Measurements from ENCODE around the gene LBX2.
"Not testable (repeated sequence)": the region's sequence is repeated elsewhere in the genome, so short reads cannot be mapped to it uniquely, and the experiment has no call there.

Gene LBX2

GRCh38 chr2:74503506-74504475 is 4.4 kb upstream of the LBX2 start:
- DNase-seq, result peak; percentile 49

- peak; percentile 80 for DNase-seq
Observed at GRCh38 chr2:74502720-74503505, 3.5 kb upstream of the LBX2 start.

GRCh38 chr2:74502147-74502719 is 2.8 kb upstream of the LBX2 start:
- DNase-seq, result no peak

DNA sequence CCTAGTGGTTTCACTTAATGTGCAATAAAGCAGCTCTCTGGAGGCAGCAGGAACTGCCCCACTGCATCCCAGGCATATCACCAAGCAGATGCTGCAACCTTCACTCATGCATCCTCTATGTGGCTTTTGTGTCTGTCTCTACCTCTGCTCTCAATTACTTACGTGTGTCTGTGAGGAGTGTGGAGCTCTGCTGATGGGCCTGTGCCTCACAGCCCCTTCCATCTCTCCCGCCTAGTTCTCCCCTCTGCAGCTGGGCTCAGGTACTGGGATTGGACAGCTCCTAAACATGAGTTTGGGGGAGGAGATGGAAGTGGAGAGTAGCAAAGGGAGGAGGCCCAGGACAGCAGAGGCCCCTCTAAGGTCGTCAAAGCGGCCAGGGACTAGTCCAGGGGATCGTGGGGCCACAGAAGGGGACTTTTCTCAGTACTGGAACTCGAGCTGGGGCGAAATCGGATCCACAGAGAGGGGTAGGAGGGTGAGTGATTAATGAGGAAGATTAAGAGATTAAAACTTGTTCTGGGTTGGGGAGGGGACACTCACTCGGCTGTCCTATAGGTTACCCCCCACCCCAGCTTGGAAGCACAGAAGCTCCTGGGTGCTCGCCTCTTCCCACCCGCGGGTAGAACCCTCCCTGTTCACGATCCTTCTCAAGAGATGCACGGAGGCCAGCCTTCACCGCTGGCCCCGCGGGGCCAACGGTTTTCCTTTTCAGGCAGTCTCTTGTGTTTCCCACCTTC is 2.1 kb upstream of the LBX2 start:
- peak; percentile 48 for DNase-seq

DNA sequence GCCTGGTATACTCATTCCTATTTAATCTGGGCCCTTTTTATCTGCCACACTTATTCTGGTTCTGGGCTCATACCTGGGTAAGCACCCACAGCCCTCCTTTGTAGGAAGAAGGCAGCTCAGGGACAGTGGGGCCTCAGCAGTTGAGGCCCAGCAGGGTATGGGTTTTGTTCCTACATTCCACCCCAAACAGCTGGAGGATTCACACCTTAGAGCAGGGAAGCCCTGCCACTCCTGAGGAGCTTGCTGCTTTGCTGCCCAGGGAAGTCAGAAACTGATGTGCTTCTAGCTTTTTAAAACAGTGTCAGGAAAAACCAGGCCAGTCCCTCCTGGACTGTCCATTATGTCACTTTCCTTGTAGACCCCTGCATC is 1.2 kb upstream of the LBX2 start:
- no peak for DNase-seq

- no peak for DNase-seq
Observed at GRCh38 chr2:74499940-74500577, 656 bp upstream of the LBX2 start.

DNA sequence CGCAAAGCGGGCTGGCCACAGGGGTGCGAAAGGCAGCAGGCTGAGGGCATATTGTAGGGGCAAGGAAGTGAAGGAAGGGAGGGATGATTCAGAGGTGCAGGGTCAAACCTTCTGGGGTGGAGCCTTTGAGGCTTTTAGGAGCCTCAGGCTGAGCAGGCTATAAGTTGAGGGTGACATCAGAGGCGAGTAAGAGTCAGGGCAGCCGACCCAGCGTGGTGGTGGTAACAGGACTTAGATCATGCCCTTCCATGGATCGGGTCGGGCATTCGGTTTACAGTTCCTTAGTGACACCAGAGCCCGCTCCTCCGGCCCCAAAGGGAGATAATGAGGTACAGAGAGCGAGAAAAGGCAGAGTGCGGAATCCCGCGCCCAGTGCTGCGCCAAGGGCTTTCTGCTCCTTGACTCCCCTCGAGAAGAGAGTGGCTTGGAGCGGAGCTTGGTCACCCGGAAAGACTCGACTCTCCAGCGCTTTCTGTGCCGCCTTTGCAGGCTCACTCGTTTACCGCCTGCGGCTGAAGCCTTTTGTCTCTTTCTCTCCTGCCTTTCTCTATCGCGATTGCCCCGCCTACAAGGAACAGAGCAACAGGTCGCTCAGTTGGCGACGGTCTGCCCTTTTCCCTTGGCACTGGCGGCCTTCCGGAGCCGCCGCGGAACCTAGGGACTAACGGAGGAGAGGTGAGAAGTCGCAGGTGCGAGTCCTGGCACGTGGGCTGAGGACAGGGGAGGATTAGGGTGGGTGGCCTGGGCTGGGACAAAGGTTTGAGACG is 720 bp downstream of the LBX2 start:
- DNase-seq, result peak; percentile 58

DNA sequence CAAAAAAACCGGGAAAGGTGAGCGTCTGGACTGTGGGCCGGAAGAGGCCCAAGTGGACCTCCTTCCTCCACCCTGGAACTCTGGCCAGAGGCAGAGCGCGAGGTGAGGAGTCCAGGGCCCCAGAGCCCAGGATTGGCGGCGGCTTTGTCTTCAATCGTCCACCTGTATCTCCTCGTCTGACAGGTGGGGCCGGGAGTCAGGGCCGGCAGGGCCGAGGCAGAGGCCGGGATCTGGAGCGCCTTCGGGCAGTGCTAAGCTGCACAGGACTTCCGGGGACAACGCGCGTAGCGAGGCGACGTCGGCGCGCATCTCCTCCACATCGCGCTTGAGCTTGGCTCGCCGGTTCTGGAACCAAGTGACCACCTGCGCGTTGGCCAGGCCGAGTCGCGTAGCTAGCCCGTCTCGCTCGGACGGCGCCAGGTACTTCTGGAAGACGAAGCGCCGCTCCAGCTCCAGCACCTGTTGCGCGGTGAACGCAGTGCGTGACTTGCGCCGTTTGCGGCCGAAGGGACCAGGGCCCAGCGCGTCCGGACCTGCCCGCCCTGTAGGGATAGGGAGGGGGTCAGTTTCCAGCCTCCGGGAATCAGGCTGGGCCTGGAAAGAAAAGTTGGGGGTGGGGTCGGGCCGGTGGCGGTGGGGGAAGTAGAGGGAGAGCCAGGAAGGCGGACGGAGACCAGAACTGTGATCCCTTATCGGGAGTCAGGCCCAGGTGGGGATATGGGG is 1.5 kb downstream of the LBX2 start:
- peak; percentile 53 for DNase-seq

DNA sequence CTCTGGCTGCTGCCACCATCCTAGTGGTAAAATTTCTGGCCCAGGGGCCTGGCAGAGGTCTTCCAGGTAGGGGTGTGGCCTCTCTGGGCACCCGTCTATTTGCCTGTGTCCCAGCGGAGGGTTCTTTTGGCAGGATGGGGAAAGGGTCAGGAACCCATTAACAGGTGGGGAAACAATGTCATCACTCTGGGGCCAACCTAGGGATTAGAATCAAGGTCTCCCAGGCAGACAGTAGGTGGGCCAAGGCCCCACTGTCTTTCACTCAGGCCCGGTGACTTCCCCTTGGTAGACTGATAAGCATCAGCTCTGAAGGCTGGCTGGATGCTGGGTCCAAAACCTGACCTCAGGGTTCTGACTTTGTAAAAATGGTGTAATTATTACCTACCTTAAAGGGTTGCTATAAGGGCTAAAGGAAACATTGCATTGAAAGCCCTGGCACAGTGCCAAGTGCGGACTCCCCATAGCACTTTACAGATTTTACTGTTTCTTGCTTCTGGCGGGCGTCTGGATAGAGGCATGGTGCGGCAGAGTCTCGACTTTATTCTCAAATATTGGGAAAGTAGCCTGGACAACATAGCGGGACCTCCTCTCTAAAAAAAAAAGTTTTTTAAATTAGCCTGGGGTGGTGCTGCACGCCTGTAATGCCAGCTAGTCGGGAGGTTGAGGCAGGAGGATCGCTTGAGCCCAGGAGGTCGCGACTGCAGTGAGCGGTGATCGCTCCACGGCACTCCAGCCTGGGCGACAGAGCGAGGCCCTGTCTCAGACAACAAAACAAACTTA is 2.2 kb downstream of the LBX2 start:
- DNase-seq, result peak; percentile 56

- no peak for DNase-seq
Observed at GRCh38 chr2:74495440-74495839, 4.0 kb downstream of the LBX2 start.

- DNase-seq, result no peak
Observed at GRCh38 chr2:74493546-74493945, 5.9 kb downstream of the LBX2 start.

GRCh38 chr2:74491648-74492544 is 7.5 kb downstream of the LBX2 start:
- DNase-seq, result no peak

- DNase-seq, result no peak
Observed at GRCh38 chr2:74489906-74490305, 9.5 kb downstream of the LBX2 start.

GRCh38 chr2:74488643-74489481 is 10.5 kb downstream of the LBX2 start:
- no peak for DNase-seq

DNA sequence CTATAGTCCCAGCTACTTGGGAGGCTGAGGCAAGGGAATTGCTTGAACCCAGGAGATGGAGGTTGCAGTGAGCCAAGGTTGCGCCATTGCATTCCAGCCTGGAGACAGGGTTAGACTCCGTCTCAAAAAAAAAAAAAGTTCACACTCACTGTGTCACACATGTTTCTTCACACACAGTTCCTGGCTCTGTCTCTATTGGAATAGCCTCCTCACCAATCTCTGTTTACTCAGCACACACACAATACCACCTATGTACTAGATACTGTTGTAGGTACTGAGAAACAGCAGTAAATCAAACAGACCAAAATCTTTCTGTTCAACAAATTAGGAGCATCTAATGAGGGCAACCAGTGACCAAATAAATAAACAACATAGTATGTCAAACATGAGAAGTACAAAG is 13.3 kb downstream of the LBX2 start:
- DNase-seq, result no peak

GRCh38 chr2:74483675-74484164 is 15.7 kb downstream of the LBX2 start:
- not testable (repeated sequence) for DNase-seq

- peak; percentile 96 for DNase-seq
Observed at GRCh38 chr2:74482801-74483674, 16.4 kb downstream of the LBX2 start, which contains the start of the genes CCDC142 and TTC31. CCDC142 (minus strand) TSS chr2:74482998; CDS start chr2:74482837, 161 bp downstream. TTC31 (plus strand) TSS chr2:74483081; CDS start chr2:74483096, 15 bp downstream.
